GM12874 (cell line): ENCODE data around the gene CARD14.

Experiments used
- TF ChIP-seq, protein P1 (sequence below): IDR thresholded peaks from 2 replicates; pipeline ENCODE4 v1.5.1; 2011; ENCODE audit warnings: low read depth, mild to moderate bottlenecking, control low read depth, low read length, moderate library complexity; ENCODE audit not compliant: insufficient read depth

The CARD14 gene

DNA sequence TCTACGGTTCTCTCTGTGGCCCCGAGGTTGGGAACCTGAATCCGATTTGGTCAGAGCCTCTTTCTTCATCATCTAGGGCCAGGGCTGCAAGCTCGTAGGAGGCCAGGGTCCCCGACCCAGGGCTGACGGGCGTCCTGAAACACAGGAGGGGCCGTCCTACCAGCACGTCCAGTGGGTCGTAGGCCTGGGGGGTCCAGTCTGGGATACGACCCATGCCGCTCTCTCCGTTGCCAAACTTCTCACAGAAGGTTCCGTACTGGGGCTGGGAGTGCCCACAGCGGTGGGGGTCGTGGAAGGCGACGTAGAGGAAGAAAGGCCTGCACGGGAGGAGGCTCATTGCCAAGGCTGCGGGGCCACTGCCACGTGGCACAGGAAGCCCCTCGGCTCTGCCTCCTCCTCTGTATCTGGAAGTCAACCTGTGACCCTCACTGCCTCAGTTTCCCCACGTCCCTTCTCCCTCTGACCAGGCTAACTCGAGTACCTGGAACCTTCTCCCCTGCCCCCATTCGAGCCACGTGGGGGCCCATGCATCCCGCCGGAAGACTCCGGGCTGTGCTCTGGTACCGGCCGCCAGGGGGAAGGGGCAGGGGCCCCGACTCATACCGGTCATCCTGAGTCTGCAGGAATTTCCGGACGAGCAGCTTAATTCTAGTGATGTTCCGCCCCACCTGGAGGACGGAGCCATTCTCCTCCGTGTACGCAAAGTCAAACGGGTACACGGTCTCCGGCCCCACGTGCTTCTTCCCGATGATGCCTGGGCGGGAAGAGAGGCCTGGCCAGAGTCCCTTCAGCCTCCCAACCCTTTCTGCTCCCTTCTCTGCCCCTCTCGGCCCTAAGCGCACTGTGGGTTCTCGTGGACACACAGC, 44.4 kb downstream of the CARD14 start:
- TF ChIP-seq, protein P1, sequence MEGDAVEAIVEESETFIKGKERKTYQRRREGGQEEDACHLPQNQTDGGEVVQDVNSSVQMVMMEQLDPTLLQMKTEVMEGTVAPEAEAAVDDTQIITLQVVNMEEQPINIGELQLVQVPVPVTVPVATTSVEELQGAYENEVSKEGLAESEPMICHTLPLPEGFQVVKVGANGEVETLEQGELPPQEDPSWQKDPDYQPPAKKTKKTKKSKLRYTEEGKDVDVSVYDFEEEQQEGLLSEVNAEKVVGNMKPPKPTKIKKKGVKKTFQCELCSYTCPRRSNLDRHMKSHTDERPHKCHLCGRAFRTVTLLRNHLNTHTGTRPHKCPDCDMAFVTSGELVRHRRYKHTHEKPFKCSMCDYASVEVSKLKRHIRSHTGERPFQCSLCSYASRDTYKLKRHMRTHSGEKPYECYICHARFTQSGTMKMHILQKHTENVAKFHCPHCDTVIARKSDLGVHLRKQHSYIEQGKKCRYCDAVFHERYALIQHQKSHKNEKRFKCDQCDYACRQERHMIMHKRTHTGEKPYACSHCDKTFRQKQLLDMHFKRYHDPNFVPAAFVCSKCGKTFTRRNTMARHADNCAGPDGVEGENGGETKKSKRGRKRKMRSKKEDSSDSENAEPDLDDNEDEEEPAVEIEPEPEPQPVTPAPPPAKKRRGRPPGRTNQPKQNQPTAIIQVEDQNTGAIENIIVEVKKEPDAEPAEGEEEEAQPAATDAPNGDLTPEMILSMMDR = no peak

DNA sequence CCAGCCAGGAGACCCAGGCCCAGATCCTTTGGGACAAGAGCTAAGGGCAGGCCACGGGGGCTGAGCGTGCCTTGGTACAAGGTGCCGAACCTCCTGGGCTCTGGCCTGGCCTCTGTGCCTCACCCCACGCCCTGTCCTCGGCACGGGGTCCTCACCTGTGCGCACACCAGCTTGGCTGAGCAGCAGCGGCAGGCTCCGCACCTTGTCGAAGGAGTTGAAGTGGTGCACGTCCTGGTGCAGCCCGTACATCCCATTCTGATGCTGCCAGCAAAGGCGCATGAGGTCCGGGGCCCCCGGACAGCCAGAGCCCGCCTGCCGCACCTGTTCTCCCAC, 45.0 kb downstream of the CARD14 start:
- TF ChIP-seq, protein P1 = no peak

DNA sequence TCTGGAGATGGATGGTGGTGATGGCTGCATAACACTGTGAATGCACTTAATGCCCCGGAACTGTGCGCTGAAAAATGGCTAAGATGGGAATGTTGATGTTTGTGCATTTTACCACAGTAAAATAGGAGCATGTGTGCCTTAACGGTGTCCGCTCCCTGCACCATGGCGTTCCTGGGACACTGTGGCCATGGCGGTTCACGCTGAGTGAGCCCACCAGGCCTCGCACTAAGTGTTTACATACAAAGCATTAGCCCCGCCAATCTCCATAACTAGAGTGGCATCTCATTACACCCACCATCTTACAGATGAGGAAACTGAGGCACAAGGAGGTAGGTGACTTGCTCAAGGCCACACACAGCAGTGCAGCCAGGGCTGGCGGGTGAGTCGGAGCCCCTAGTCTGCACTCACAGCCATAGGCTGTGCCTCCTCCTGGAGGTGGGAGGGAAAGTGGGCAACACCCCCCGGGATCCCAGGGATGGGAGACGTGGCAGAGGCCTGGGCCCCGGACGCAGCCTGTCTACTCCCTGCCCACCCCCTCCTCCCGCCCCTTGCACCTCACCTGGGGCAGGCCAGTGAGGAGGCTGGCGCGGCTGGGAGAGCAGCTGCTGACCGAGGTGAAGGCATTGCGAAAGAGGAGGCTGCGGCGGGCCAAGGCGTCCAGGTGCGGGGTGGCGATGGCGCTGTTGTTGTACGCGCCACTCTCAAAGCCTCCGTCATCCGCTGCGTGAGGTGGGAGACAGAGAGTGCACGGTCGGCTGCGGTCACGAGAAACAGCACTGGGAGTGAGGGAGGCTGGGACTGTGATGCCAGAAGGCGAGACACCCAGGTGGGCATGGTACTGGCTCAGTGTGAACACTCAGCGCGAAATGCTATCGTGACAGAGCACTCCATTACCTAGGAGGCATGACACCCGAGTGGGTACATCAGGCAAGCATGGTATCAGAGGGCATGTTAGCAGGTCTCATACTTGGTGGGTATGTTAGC, 46.9 kb downstream of the CARD14 start:
- TF ChIP-seq, protein P1 = no peak

DNA sequence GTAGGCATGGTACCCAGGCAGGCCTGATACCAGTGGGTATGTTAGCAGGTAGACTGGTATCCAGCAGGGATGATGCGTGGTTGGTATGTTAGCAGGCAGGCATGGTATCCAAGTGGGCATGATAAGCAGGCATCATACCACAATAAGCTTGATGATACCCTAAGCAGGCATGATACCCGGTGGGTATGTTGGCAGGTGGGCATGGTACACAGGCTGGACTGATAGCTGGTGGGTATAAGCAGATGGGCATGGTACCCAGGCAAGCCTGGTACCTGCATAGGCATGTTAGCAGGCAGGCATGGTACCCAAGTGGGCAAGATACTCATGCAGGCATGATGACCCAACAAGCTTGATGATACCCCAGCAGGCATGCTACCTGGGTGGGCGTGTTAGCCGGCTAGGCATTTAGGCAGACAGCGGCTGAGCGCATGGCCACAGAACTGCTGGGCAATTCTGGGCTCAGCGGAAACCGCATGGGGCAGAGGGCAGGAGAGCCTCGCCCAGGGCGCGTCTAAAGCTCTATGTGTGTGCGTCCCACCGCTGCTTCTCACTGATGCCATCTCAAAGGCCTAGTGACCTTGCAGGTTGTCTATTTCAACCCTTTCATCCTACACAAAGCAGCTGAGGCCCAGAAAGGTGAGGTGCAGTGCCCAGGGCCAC, 48.0 kb downstream of the CARD14 start:
- TF ChIP-seq, protein P1 = no peak

DNA sequence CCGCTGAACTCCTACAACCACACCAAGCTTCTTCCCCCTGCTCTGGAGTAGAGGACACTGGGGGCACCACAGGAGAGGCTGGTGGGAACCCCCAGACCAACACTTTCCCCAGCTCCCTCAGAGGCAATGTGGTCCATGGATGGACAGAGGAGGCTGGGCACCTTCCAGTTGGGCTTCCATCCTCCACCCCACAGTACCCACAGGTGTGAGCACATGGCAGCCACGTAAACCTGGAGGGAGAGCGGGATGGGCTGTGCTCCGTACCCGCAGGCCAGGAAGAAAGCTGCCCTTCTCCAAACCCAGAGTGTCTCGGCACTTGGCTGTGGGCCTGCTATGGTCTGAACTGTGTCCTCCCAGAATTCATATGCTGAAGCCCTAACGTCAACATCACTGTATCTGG, 48.6 kb downstream of the CARD14 start:
- TF ChIP-seq, protein P1 = no peak

DNA sequence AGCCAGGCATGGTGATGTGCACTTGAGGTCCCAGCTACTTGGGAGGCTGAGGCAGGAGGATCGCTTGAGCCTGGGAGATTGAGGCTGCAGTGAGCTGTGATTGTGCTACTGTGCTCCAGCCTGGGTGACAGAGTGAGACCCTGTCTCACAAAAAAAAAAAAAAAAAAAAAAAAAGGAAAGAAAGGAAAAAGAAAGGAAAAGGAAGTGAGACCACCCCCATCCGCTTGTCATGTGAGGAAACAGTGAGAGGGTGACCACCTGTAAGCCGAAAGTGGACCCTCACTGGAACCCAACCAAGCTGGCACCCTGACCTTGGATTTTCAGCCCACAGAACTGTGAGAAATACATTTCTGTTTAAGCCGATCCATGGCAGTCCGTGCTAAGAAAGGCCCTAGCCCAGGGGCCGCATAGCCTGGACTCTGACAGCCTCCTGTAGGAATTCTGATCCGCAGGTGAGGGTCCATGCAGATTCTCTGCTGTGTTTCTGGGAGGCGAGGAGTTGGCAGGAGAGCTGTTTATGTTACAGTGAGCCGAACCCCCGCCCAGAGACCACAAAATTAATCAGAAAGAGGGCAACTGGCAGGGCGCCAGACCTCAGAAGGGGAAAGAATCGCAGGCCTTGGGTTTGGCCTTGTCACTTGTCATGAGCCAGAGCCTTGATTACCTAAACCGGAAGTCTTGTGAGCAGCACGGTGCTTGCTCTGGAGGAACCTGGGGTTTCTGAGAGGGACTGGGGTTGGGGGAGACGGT, 49.4 kb downstream of the CARD14 start:
- TF ChIP-seq, protein P1 = no peak
